Caco-2 (cell line): ENCODE results near the gene KRTAP9-6. TPM values are rescaled to one million over a fixed set of nuclear protein-coding genes. Genes with fewer than 3 reads are reported as not detected.

Experiments
- BruUV-seq: library from RNA; stranded (reverse); fragments of 400-500 nt; replicated peaks from 2 replicates; lab custom pipeline; 2021; lab: Mats Ljungman, UMichigan
- CTCF ChIA-PET: fragments of 300-600 bp; sonication (Branson Sonifier 250); formaldehyde crosslinking; loops from one replicate; lab custom pipeline; 2022; ENCODE audit warnings: antibody characterized with exemption; lab: Charles Lee
- POLR2A ChIA-PET: fragments of 300-600 bp; sonication (Branson Sonifier 250); formaldehyde crosslinking; loops from one replicate; lab custom pipeline; 2022; ENCODE audit warnings: antibody characterized with exemption; lab: Charles Lee
- DNase-seq, 2 experiments: peaks; one replicate each; pipeline versions ENCODE4 v3.0.0 to v3.0.0-alpha.2; 2020 to 2022
- H3K27me3 ChIP-seq: replicated peaks from 2 replicates; pipeline ENCODE4 v1.6.0; 2011; ENCODE audit warnings: low read length; ENCODE audit not compliant: control insufficient read depth, insufficient read depth
- H3K36me3 ChIP-seq: 2 replicates; pipeline ENCODE4 v1.5.1; 2011; ENCODE audit warnings: low read length; ENCODE audit not compliant: control insufficient read depth, insufficient read depth
- H3K4me1 ChIP-seq: fragments of 250-450 bp; sonication (Bioruptor Pico); 2 replicates; pipeline ENCODE4 v1.5.1; 2020; ENCODE audit warnings: mild to moderate bottlenecking
- H3K4me3 ChIP-seq: 2 replicates; pipeline ENCODE4 v1.5.1; 2011; ENCODE audit warnings: low read depth, mild to moderate bottlenecking, control low read depth, low read length
- H3K9me3 ChIP-seq: fragments of 250-450 bp; sonication (Bioruptor Pico); 2 replicates; pipeline ENCODE4 v1.5.1; 2020; ENCODE audit warnings: mild to moderate bottlenecking, moderate library complexity
- H3K27ac Mint-ChIP-seq: one replicate; pipeline ENCODE4 v1.8.0; 2022; ENCODE audit warnings: mixed read lengths; ENCODE audit not compliant: unreplicated experiment
- H3K27me3 Mint-ChIP-seq: one replicate; pipeline ENCODE4 v1.8.0; 2022; ENCODE audit warnings: mixed read lengths; ENCODE audit not compliant: insufficient read depth, unreplicated experiment
- H3K36me3 Mint-ChIP-seq: one replicate; pipeline ENCODE4 v1.8.0; 2022; ENCODE audit warnings: mild to moderate bottlenecking, mixed read lengths; ENCODE audit not compliant: insufficient read depth, unreplicated experiment
- H3K4me1 Mint-ChIP-seq: one replicate; pipeline ENCODE4 v1.8.0; 2022; ENCODE audit warnings: low read depth, mixed read lengths; ENCODE audit not compliant: unreplicated experiment
- H3K4me3 Mint-ChIP-seq: one replicate; pipeline ENCODE4 v1.8.0; 2022; ENCODE audit warnings: mild to moderate bottlenecking, moderate library complexity, mixed read lengths; ENCODE audit not compliant: unreplicated experiment
- H3K9me3 Mint-ChIP-seq: one replicate; pipeline ENCODE4 v1.8.0; 2022; ENCODE audit warnings: mixed read lengths; ENCODE audit not compliant: unreplicated experiment
- CTCF ChIP-seq, 2 experiments: fragments of 200-600 bp in 1 of 2; IDR thresholded peaks; 1 replicate in 1 of 2; 2 replicates in 1 of 2; pipeline versions ENCODE4 v1.5.1 to v1.8.0; 2011 to 2022; ENCODE audit warnings: antibody characterized with exemption in 1 of 2, control low read depth in 1 of 2, inconsistent platforms in 1 of 2, low read depth in 1 of 2, low read length in 1 of 2, mild to moderate bottlenecking in 1 of 2, moderate library complexity in 1 of 2; ENCODE audit not compliant: insufficient read depth in 1 of 2, severe bottlenecking in 1 of 2, unreplicated experiment in 1 of 2
- intact Hi-C: fragments of 100-400 bp; cut with micrococcal nuclease; formaldehyde crosslinking; loops from one replicate; pipeline ENCODE4 v1.10.0; 2022; ENCODE audit not compliant: unreplicated experiment
- total RNA-seq: library from RNA; stranded (reverse); gene quantifications from 2 replicates; pipeline ENCODE4 v1.2.3, GENCODE V29; 2022

Gene KRTAP9-6
- total RNA-seq, 1 experiment from 2014 or later: not detected

- no TSS peak for BruUV-seq
- Histone ChIP-seq H3K4me3 (no peak overlapping the region), H3K36me3 (no peaks in the 10 kb centered on the region), H3K9me3 (no peaks in the 10 kb centered on the region), H3K4me1 (no peaks in the 10 kb centered on the region), H3K27me3 (no peaks in the 10 kb centered on the region)
- POLR2A ChIA-PET: no interaction called here
- no peaks in the 10 kb centered on the region for H3K36me3 Mint-ChIP-seq
- H3K4me3 Mint-ChIP-seq: no peak overlapping the region
- H3K4me1 Mint-ChIP-seq: no peaks in the 10 kb centered on the region
- CTCF ChIA-PET: no interaction called here
- H3K9me3 Mint-ChIP-seq: no peaks in the 10 kb centered on the region
- H3K27me3 Mint-ChIP-seq: no peaks in the 10 kb centered on the region
- H3K27ac Mint-ChIP-seq: no peak overlapping the region
- no peak for DNase-seq
- no peak for TF ChIP-seq CTCF (IDR thresholded peaks at IDR 0.05; ENCODE audit: insufficient read depth in 1 of 2, low read depth in 1 of 2, low read length in 1 of 2, severe bottlenecking in 1 of 2, unreplicated experiment in 1 of 2)
- intact Hi-C loops: no loop called here
Observed at GRCh38 chr17:41298458-41299135, 33.4 kb downstream of the KRTAP9-6 start.

- no peak for DNase-seq
- CTCF ChIA-PET: interaction anchor here (0.6 kb wide), 1 partner anchor 248 kb away, joined by 3 read pairs; no protein-coding TSS in a partner anchor
Observed at GRCh38 chr17:41301204-41301790, 36.1 kb downstream of the KRTAP9-6 start.

More at GRCh38 chr17:41301204-41301790, 36.1 kb downstream of the KRTAP9-6 start:
- BruUV-seq: no TSS peak
- no peaks in the 10 kb centered on the region for H3K36me3 Mint-ChIP-seq
- H3K36me3 ChIP-seq: no peaks in the 10 kb centered on the region
- no peak for TF ChIP-seq CTCF (IDR thresholded peaks at IDR 0.05; ENCODE audit: insufficient read depth in 1 of 2, low read depth in 1 of 2, low read length in 1 of 2, severe bottlenecking in 1 of 2, unreplicated experiment in 1 of 2)
- no peaks in the 10 kb centered on the region for H3K27me3 Mint-ChIP-seq
- POLR2A ChIA-PET: no interaction called here
- H3K4me3 ChIP-seq: no peak overlapping the region
- no peak overlapping the region for H3K27ac Mint-ChIP-seq
- no peaks in the 10 kb centered on the region for H3K27me3 ChIP-seq
- intact Hi-C loops: no loop called here
- H3K4me1 Mint-ChIP-seq: no peaks in the 10 kb centered on the region
- H3K4me1 ChIP-seq: no peaks in the 10 kb centered on the region
- no peak overlapping the region for H3K4me3 Mint-ChIP-seq
- H3K9me3 Mint-ChIP-seq: no peaks in the 10 kb centered on the region
- H3K9me3 ChIP-seq: no peaks in the 10 kb centered on the region; the same call in 1 of the 2 replicates
